HG03025 (cell line): ENCODE measurements around the gene FTO.

Experiments
- ATAC-seq: cut with Tn5 transposase; IDR thresholded peaks from one replicate; pipeline ENCODE4 v1.9.1; 2021; ENCODE audit warnings: mild to moderate bottlenecking, moderate library complexity; ENCODE audit not compliant: unreplicated experiment, low FRiP score

Gene FTO

GRCh38 chr16:53775821-53776431 lies 72.0 kb downstream of the FTO start:
- no peak for ATAC-seq

GRCh38 chr16:53779186-53779585 lies 75.2 kb downstream of the FTO start:
- no peak for ATAC-seq

GRCh38 chr16:53780051-53780450 lies 76.1 kb downstream of the FTO start:
- ATAC-seq = no peak

GRCh38 chr16:53781023-53781605 lies 77.2 kb downstream of the FTO start:
- ATAC-seq = no peak

- no peak for ATAC-seq
Measured at GRCh38 chr16:53782148-53782547, 78.2 kb downstream of the FTO start.

GRCh38 chr16:53784291-53784690 lies 80.3 kb downstream of the FTO start:
- no peak for ATAC-seq

GRCh38 chr16:53785044-53785443 lies 81.1 kb downstream of the FTO start:
- ATAC-seq = no peak

- no peak for ATAC-seq
Measured at GRCh38 chr16:53785916-53786315, 82.0 kb downstream of the FTO start.

GRCh38 chr16:53787423-53787822 lies 83.5 kb downstream of the FTO start:
- ATAC-seq = no peak

- ATAC-seq = no peak
Measured at GRCh38 chr16:53789137-53789536, 85.2 kb downstream of the FTO start.

- ATAC-seq = no peak
Measured at GRCh38 chr16:53792161-53792951, 88.4 kb downstream of the FTO start.

- no peak for ATAC-seq
Measured at GRCh38 chr16:53803451-53803850, 99.5 kb downstream of the FTO start.

- no peak for ATAC-seq
Measured at GRCh38 chr16:53803998-53804397, 100.0 kb downstream of the FTO start.

- no peak for ATAC-seq
Measured at GRCh38 chr16:53804467-53804866, 100.5 kb downstream of the FTO start.

GRCh38 chr16:53805113-53805512 lies 101.2 kb downstream of the FTO start:
- ATAC-seq = no peak

- no peak for ATAC-seq
Measured at GRCh38 chr16:53805752-53806151, 101.8 kb downstream of the FTO start.

- no peak for ATAC-seq
Measured at GRCh38 chr16:53809088-53809932, 105.4 kb downstream of the FTO start.

- no peak for ATAC-seq
Measured at GRCh38 chr16:53812914-53813313, 109.0 kb downstream of the FTO start.

GRCh38 chr16:53814801-53815200 lies 110.8 kb downstream of the FTO start:
- ATAC-seq = no peak

GRCh38 chr16:53816211-53816836 lies 112.4 kb downstream of the FTO start:
- ATAC-seq = no peak
